H1 (cell line): Measurements from ENCODE around the gene NGEF. TPM values are rescaled to one million over a fixed set of nuclear protein-coding genes. Genes with fewer than 3 reads are reported as not detected.

Experiments used
- BACH1 ChIP-seq: IDR thresholded peaks from 2 replicates; pipeline ENCODE4 v1.6.1; 2012; ENCODE audit warnings: low read length, improper control_type of control experiment
- CHD1 ChIP-seq: IDR thresholded peaks from 2 replicates; pipeline ENCODE4 v1.6.1; 2012; ENCODE audit warnings: low read depth, low read length, improper control_type of control experiment
- CHD7 ChIP-seq: fragments of 300-600 bp; sonication (generic); IDR thresholded peaks from 2 replicates; pipeline ENCODE4 v1.7.1; 2012; ENCODE audit warnings: low read length, moderate library complexity, mild to moderate bottlenecking, inconsistent platforms; ENCODE audit not compliant: insufficient replicate concordance
- RNF2 ChIP-seq: fragments of 200-900, 300-1000 bp; sonication (generic); IDR thresholded peaks from 2 replicates; pipeline ENCODE4 v1.7.1; 2016; ENCODE audit warnings: borderline replicate concordance, low read depth, mild to moderate bottlenecking, antibody characterized with exemption, low read length; ENCODE audit not compliant: poor library complexity, severe bottlenecking; ENCODE audit errors: missing control alignments
- RXRA ChIP-seq: IDR thresholded peaks from 2 replicates; pipeline ENCODE4 v1.6.1; 2011; ENCODE audit warnings: low read depth, mild to moderate bottlenecking, low read length, moderate library complexity; ENCODE audit not compliant: insufficient read depth
- SIN3A ChIP-seq, 2 experiments: IDR thresholded peaks in 1 of 2; conservative IDR thresholded peaks in 1 of 2; 2 replicates each; pipeline ENCODE4 v1.6.1; 2011 to 2012; ENCODE audit warnings: low read length in 2 of 2, improper control_type of control experiment in 1 of 2, low read depth in 1 of 2, mild to moderate bottlenecking in 1 of 2
- SIRT6 ChIP-seq: IDR thresholded peaks from one replicate; pipeline ENCODE4 v1.7.1; 2012; ENCODE audit warnings: low read length, inconsistent platforms
- SP1 ChIP-seq: IDR thresholded peaks from 2 replicates; pipeline ENCODE4 v1.6.1; 2011; ENCODE audit warnings: low read depth, low read length
- TCF12 ChIP-seq: IDR thresholded peaks from 2 replicates; pipeline ENCODE4 v1.6.1; 2011; ENCODE audit warnings: low read depth, mild to moderate bottlenecking, low read length
- polyA plus RNA-seq, 7 experiments: library from polyadenylated mRNA; depleted of rRNA in 3 of 7; stranded (reverse) in 5 of 7; unstranded in 2 of 7; fragments of >200 nt in 5 of 7; fragments of 200-250 nt in 2 of 7; gene quantifications; 1 replicate in 5 of 7; 2 replicates in 1 of 7; 4 replicates in 1 of 7; pipeline versions ENCODE4 v1.2.1 to v1.2.3, GENCODE V29; 2011 to 2013; ENCODE audit warnings: missing spikeins in 2 of 7, mixed read lengths in 2 of 7
- total RNA-seq: library from RNA; stranded (reverse); fragmentation: NEBNext Ultra II Directional; extraction: Animal tissue kit (Norgen Biotek cat#: 25700); gene quantifications from 2 replicates; pipeline ENCODE4 v1.2.1, GENCODE V29; 2021

The NGEF gene
- total and polyA plus RNA-seq, 2 of the 8 experiments (the other 6 are each of a cell fraction or from before 2014, with no cell fraction given), result 2.7 to 3.2 TPM

GRCh38 chr2:232903989-232904388 is 109.1 kb downstream of the NGEF start (continued):
- no peak for TF ChIP-seq CHD7
- no peak for TF ChIP-seq SP1
- TF ChIP-seq SIN3A (conservative IDR thresholded peaks at IDR 0.05 in 1 of 2, IDR thresholded peaks at IDR 0.05 in 1 of 2; ENCODE audit: low read depth in 1 of 2, low read length in 2 of 2), result no peak
- no peak for TF ChIP-seq RNF2
- no peak for TF ChIP-seq RXRA
- TF ChIP-seq CHD1, result no peak
- no peak for TF ChIP-seq TCF12
- TF ChIP-seq SIRT6, result no peak
- no peak for TF ChIP-seq BACH1
